K562 (cell line): ENCODE data around the gene ANKRD44. TPM values are rescaled to one million over a fixed set of nuclear protein-coding genes. Genes with fewer than 3 reads are reported as not detected.

ENCODE experiments used
- ATAC-seq: fragments of 200-7000 bp; cut with Tn5 transposase; 3 replicates; pipeline ENCODE4 v1.9.1; 2020; ENCODE audit warnings: moderate library complexity
- BruUV-seq: library from RNA; stranded (reverse); fragments of 400-500 nt; replicated peaks from 2 replicates; lab custom pipeline; 2021; lab: Mats Ljungman, UMichigan
- CTCF ChIA-PET: fragments of 300-600 bp; formaldehyde crosslinking; extraction: SDS; loops from one replicate; lab custom pipeline; 2021; ENCODE audit warnings: low intra/inter-chr PET ratio; lab: Yijun Ruan, JAX
- POLR2A ChIA-PET: fragments of 300-600, 350-650 bp; sonication (Branson Sonifier 250); formaldehyde crosslinking; extraction: SDS; loops from one replicate; lab custom pipeline; 2021; ENCODE audit warnings: antibody characterized with exemption, inconsistent platforms; lab: Yijun Ruan, JAX
- DNase-seq, 4 experiments: peaks; one replicate each; pipeline versions ENCODE4 v3.0.0 to v3.0.0-alpha.2; 2011 to 2018; ENCODE audit warnings: low spot score in 3 of 4, mixed read lengths in 3 of 4; ENCODE audit errors: extremely low read depth in 1 of 4
- FAIRE-seq: peaks from 2 replicates; lab custom pipeline; 2011; peaks lifted over from hg19 to GRCh38; lab: Jason Lieb, UNC
- H2AFZ ChIP-seq: 2 replicates; pipeline ENCODE4 v1.6.0; 2011; ENCODE audit warnings: low read depth, low read length, control low read depth, inconsistent platforms
- H3K27ac ChIP-seq: fragments of 200-600 bp; 3 replicates; pipeline ENCODE4 v1.8.0; 2011; ENCODE audit warnings: low read depth, mild to moderate bottlenecking, control low read depth, inconsistent platforms, low read length, moderate library complexity, mixed read lengths; ENCODE audit errors: extremely low read depth
- H3K27me3 ChIP-seq, 2 experiments: fragments of 300-600 bp in 1 of 2; 2 replicates in 1 of 2; 3 replicates in 1 of 2; pipeline versions ENCODE4 v1.6.0 to v1.8.0; 2011; ENCODE audit warnings: inconsistent platforms in 2 of 2, low read length in 2 of 2, mild to moderate bottlenecking in 1 of 2, mixed read lengths in 1 of 2, moderate library complexity in 1 of 2; ENCODE audit not compliant: control insufficient read depth in 2 of 2, insufficient read depth in 2 of 2
- H3K36me3 ChIP-seq: fragments of 300-600 bp; 3 replicates; pipeline ENCODE4 v1.8.0; 2011; ENCODE audit warnings: mild to moderate bottlenecking, low read length, inconsistent platforms; ENCODE audit not compliant: control insufficient read depth, insufficient read depth
- H3K4me1 ChIP-seq, 2 experiments: fragments of 200-600 bp in 1 of 2; replicated peaks in 1 of 2; 2 replicates in 1 of 2; 3 replicates in 1 of 2; pipeline versions ENCODE4 v1.5.1 to v1.8.0; 2011; ENCODE audit warnings: inconsistent platforms in 2 of 2, low read length in 2 of 2, mild to moderate bottlenecking in 1 of 2, mixed read lengths in 1 of 2, moderate library complexity in 1 of 2; ENCODE audit not compliant: control insufficient read depth in 2 of 2, insufficient read depth in 2 of 2
- H3K4me2 ChIP-seq: 2 replicates; pipeline ENCODE4 v1.6.1; 2011; ENCODE audit warnings: low read length, control low read depth, inconsistent platforms, mixed read lengths; ENCODE audit not compliant: insufficient read depth
- H3K4me3 ChIP-seq: fragments of 200-600 bp; sonication (generic), shearing (Covaris generic); 2 replicates; pipeline ENCODE4 v1.5.1; 2016; ENCODE audit warnings: control low read depth, inconsistent platforms
- H3K79me2 ChIP-seq: fragments of 200-600 bp; 3 replicates; pipeline ENCODE4 v1.8.0; 2011; ENCODE audit warnings: low read length, inconsistent platforms; ENCODE audit not compliant: control insufficient read depth, insufficient read depth
- H3K9ac ChIP-seq, 2 experiments: 2 replicates each; pipeline versions ENCODE4 v1.6.0 to v1.6.1; 2011; ENCODE audit warnings: low read depth in 2 of 2, low read length in 2 of 2, control low read depth in 1 of 2, inconsistent platforms in 1 of 2, mild to moderate bottlenecking in 1 of 2, mixed read lengths in 1 of 2; ENCODE audit not compliant: insufficient read depth in 1 of 2
- H3K9me1 ChIP-seq: one replicate; pipeline ENCODE4 v1.6.0; 2011; ENCODE audit warnings: inconsistent platforms, mild to moderate bottlenecking, low read length, moderate library complexity; ENCODE audit not compliant: control insufficient read depth, insufficient read depth
- H3K9me3 ChIP-seq: replicated peaks from 2 replicates; pipeline ENCODE4 v1.5.1; 2011; ENCODE audit warnings: low read depth, low read length, inconsistent platforms; ENCODE audit not compliant: control insufficient read depth, insufficient read depth
- H4K20me1 ChIP-seq: replicated peaks from 2 replicates; pipeline ENCODE4 v1.6.1; 2011; ENCODE audit warnings: low read length, inconsistent platforms, mixed read lengths; ENCODE audit not compliant: control insufficient read depth, insufficient read depth
- ARNT ChIP-seq, 2 experiments: fragments of 450-650 bp; IDR thresholded peaks; 2 replicates each; pipeline ENCODE4 v1.6.1; 2016; ENCODE audit warnings: mild to moderate bottlenecking in 1 of 2
- ETV5 ChIP-seq: sonication (generic); formaldehyde crosslinking; IDR thresholded peaks from 2 replicates; pipeline ENCODE4 v1.4.0; 2020; ENCODE audit warnings: low read depth, mild to moderate bottlenecking, missing genetic modification reagents
- KAT2B ChIP-seq: IDR thresholded peaks from one replicate; pipeline ENCODE4 v1.6.1; 2012; ENCODE audit warnings: low read depth, mild to moderate bottlenecking, control low read depth, inconsistent platforms, low read length, moderate library complexity
- MAFF ChIP-seq: IDR thresholded peaks from 2 replicates; pipeline ENCODE4 v1.6.1; 2012; ENCODE audit warnings: low read length, improper control_type of control experiment
- MYC ChIP-seq, 2 experiments: fragments of 250-450 bp in 1 of 2; sonication (Bioruptor Pico) in 1 of 2; IDR thresholded peaks; 2 replicates each; pipeline versions ENCODE4 v1.5.1 to v1.6.1; 2012 to 2021; ENCODE audit warnings: low read depth in 2 of 2, borderline replicate concordance in 1 of 2, improper control_type of control experiment in 1 of 2, low read length in 1 of 2, mild to moderate bottlenecking in 1 of 2, moderate library complexity in 1 of 2
- PURB ChIP-seq: sonication (generic); formaldehyde crosslinking; IDR thresholded peaks from 2 replicates; pipeline ENCODE4 v1.9.0; 2021; ENCODE audit warnings: low read depth, mild to moderate bottlenecking, missing genetic modification reagents
- RBBP5 ChIP-seq: fragments of 200-600 bp; sonication (generic); IDR thresholded peaks from 2 replicates; pipeline ENCODE4 v1.6.1; 2012; ENCODE audit warnings: borderline replicate concordance, mild to moderate bottlenecking, low read length, control low read depth, inconsistent platforms; ENCODE audit not compliant: insufficient read depth, poor library complexity, severe bottlenecking
- RCOR1 ChIP-seq, 2 experiments: IDR thresholded peaks; 2 replicates each; pipeline ENCODE4 v1.6.1; 2012; ENCODE audit warnings: low read depth in 2 of 2, low read length in 2 of 2, borderline replicate concordance in 1 of 2, improper control_type of control experiment in 1 of 2
- SMAD1 ChIP-seq: fragments of 150-350 bp; IDR thresholded peaks from 2 replicates; pipeline ENCODE4 v1.6.1; 2014; ENCODE audit warnings: low read length, low read depth; ENCODE audit not compliant: partially characterized antibody
- SP2 ChIP-seq: IDR thresholded peaks from 2 replicates; pipeline ENCODE4 v1.6.1; 2011; ENCODE audit warnings: mild to moderate bottlenecking, low read depth, low read length, moderate library complexity; ENCODE audit not compliant: poor library complexity, severe bottlenecking; ENCODE audit errors: extremely low read depth
- SPI1 ChIP-seq: IDR thresholded peaks from 2 replicates; pipeline ENCODE4 v1.6.1; 2011; ENCODE audit warnings: low read depth, low read length, control low read depth, borderline replicate concordance
- SREBF1 ChIP-seq: fragments of 150-350 bp; IDR thresholded peaks from 2 replicates; pipeline ENCODE4 v1.6.1; 2014; ENCODE audit warnings: antibody characterized with exemption, low read depth, low read length, borderline replicate concordance
- SRSF1 ChIP-seq: fragments of 200-400 bp; formaldehyde crosslinking; IDR thresholded peaks from 2 replicates; pipeline ENCODE4 v1.6.1; 2017; ENCODE audit warnings: mild to moderate bottlenecking, low read depth, low read length, moderate library complexity
- TCF3 ChIP-seq: sonication (generic); formaldehyde crosslinking; IDR thresholded peaks from 2 replicates; pipeline ENCODE4 v1.4.0; 2020; ENCODE audit warnings: mild to moderate bottlenecking, missing genetic modification reagents
- USF2 ChIP-seq: sonication (generic); formaldehyde crosslinking; IDR thresholded peaks from 2 replicates; pipeline ENCODE4 v1.5.0; 2020; ENCODE audit warnings: missing genetic modification reagents
- WGBS: fragments of 100-300 bp; shearing (Covaris generic); methylation state at CpG from one replicate; pipeline ENCODE4 v1.1.6; 2016; ENCODE audit warnings: low coverage, mixed read lengths; ENCODE audit not compliant: insufficient coverage; ENCODE audit errors: missing lambda C conversion rate; 5-methylcytosine and 5-hydroxymethylcytosine counted together
- in situ Hi-C: fragments of 300-500 bp; cut with MboI; formaldehyde crosslinking; loops from 4 replicates; pipeline ENCODE4 v1.15.0; 2018; ENCODE audit warnings: inconsistent platforms, mixed read lengths
- intact Hi-C: fragments of 100-400 bp; cut with micrococcal nuclease; formaldehyde crosslinking; loops from 2 replicates; pipeline ENCODE4 v1.14.2; 2022
- polyA plus RNA-seq, 8 experiments: library from polyadenylated mRNA; depleted of rRNA in 4 of 8; stranded (reverse) in 5 of 8; unstranded in 3 of 8; fragments of >200 nt; fragmentation: Nextera tagmentation in 2 of 8; fragmentation: Illumina TruSeq in 1 of 8; extraction: Ambion mirVana in 2 of 8; extraction: Trizol in 1 of 8; gene quantifications; 2 replicates each; pipeline versions ENCODE4 v1.2.1 to v1.2.3, GENCODE V29; 2011 to 2014; ENCODE audit warnings: inconsistent platforms in 1 of 8, missing spikeins in 1 of 8
- total RNA-seq, 7 experiments: library from RNA; depleted of rRNA in 6 of 7; stranded (reverse); fragments of >200 nt in 6 of 7; fragmentation: Illumina TruSeq in 2 of 7; extraction: Trizol in 2 of 7; gene quantifications; 2 replicates each; pipeline versions ENCODE4 v1.2.1 to v1.2.3, GENCODE V29; 2011 to 2021; ENCODE audit warnings: low replicate concordance in 1 of 7
- TF ChIP-seq, protein P1 (sequence below): fragments of 250-450 bp; sonication (Bioruptor Pico); IDR thresholded peaks from 2 replicates; pipeline ENCODE4 v1.5.0; 2020; ENCODE audit warnings: mild to moderate bottlenecking
- TF ChIP-seq, protein P2 (sequence below): fragments of 250-450 bp; sonication (Bioruptor Pico); IDR thresholded peaks from 2 replicates; pipeline ENCODE4 v1.8.0; 2022; ENCODE audit warnings: moderate library complexity, mild to moderate bottlenecking, inconsistent platforms

The ANKRD44 gene
- total and polyA plus RNA-seq, 9 of the 15 experiments (the other 6 are each of a cell fraction or from before 2014, with no cell fraction given) = 0.03 to 0.64 (median 0.07) TPM; not detected in 3

GRCh38 chr2:197028230-197028629, 282.4 kb downstream of the ANKRD44 start (continued):
- TF ChIP-seq RBBP5 (no peak), SMAD1 (no peak), SP2 (no peak), SREBF1 (no peak), PURB (no peak), USF2 (CRISPR knock-in tag) (no peak), MYC (IDR thresholded peaks at IDR 0.05; ENCODE audit: low read depth, low read length) (no peak), MYC (CRISPR knock-in tag; IDR thresholded peaks at IDR 0.05; ENCODE audit: borderline replicate concordance, low read depth) (no peak)

DNA sequence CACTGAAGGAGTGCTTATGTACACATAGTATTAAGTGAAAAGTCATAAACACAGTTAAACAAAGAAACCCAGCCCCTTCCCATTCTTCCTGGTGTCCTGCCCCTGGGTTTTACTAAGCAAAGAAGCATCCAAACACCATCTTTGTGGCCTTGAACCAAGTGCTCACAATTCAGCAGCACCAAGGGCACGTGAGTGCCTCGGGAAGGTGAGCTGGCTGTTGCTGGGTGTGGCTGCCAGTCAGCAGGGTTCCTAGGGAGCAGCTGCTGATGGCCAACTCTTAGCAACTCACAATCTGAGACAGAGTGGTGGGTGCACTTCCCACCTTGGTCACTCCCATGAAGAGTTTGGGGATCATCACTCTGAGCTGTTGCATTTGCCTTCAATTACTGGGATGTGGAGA, 286.4 kb downstream of the ANKRD44 start:
- Histone ChIP-seq H3K9me3 (no peaks in the 10 kb centered on the region), H3K4me3 (no peak overlapping the region), H3K4me2 (no peak overlapping the region), H3K27me3 (no peaks in the 10 kb centered on the region), H2AFZ (no peak overlapping the region), H3K4me1 (no peaks in the 10 kb centered on the region), H3K27ac (no peak overlapping the region), H3K79me2 (no peaks in the 10 kb centered on the region), H3K36me3 (no peaks in the 10 kb centered on the region), H3K9ac (no peak overlapping the region), H3K9me1 (no peaks in the 10 kb centered on the region), H4K20me1 (no peaks in the 10 kb centered on the region)
- ChIA-PET CTCF (no interaction called here), POLR2A (no interaction called here)
- WGBS = 0% methylated on average over 2 of the region's 2 CpGs
- FAIRE-seq (no peak), DNase-seq (no peak), ATAC-seq (no peak)
- TF ChIP-seq, protein P1, sequence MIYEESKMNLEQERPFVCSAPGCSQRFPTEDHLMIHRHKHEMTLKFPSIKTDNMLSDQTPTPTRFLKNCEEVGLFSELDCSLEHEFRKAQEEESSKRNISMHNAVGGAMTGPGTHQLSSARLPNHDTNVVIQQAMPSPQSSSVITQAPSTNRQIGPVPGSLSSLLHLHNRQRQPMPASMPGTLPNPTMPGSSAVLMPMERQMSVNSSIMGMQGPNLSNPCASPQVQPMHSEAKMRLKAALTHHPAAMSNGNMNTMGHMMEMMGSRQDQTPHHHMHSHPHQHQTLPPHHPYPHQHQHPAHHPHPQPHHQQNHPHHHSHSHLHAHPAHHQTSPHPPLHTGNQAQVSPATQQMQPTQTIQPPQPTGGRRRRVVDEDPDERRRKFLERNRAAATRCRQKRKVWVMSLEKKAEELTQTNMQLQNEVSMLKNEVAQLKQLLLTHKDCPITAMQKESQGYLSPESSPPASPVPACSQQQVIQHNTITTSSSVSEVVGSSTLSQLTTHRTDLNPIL (CRISPR knock-in tag) = no peak
- TF ChIP-seq RCOR1 (IDR thresholded peaks at IDR 0.05; ENCODE audit: borderline replicate concordance in 1 of 2, low read depth in 2 of 2, low read length in 2 of 2) (no peak), TCF3 (no peak), SPI1 (no peak), ARNT (IDR thresholded peaks at IDR 0.05) (no peak), KAT2B (no peak), MAFF (no peak), SRSF1 (no peak), ETV5 (no peak)
- TF ChIP-seq, protein P2, sequence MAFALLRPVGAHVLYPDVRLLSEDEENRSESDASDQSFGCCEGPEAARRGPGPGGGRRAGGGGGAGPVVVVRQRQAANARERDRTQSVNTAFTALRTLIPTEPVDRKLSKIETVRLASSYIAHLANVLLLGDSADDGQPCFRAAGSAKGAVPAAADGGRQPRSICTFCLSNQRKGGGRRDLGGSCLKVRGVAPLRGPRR (CRISPR knock-in tag) = no peak
- in situ Hi-C loops = no loop called here
- BruUV-seq = no TSS peak
- intact Hi-C loops = no loop called here
